OCI-LY7 (cell line): ENCODE data around the gene PEX5L. TPM values are rescaled to one million over a fixed set of nuclear protein-coding genes. Genes with fewer than 3 reads are reported as not detected.

Experiments
- BruUV-seq: library from RNA; stranded (reverse); fragments of 400-500 nt; replicated peaks from 2 replicates; lab custom pipeline; 2021; lab: Mats Ljungman, UMichigan
- CTCF ChIA-PET: fragments of 300-600 bp; sonication (Branson Sonifier 250); formaldehyde crosslinking; loops from one replicate; lab custom pipeline; 2022; ENCODE audit warnings: antibody characterized with exemption; ENCODE audit not compliant: unreplicated experiment; lab: Charles Lee
- POLR2A ChIA-PET: fragments of 300-600 bp; sonication (Branson Sonifier 250); formaldehyde crosslinking; loops from one replicate; lab custom pipeline; 2022; ENCODE audit warnings: antibody characterized with exemption; lab: Charles Lee
- DNase-seq: peaks from one replicate; pipeline ENCODE4 v3.0.0-alpha.2; 2015; ENCODE audit warnings: low spot score
- H2AFZ ChIP-seq: fragments of 200-600 bp; sonication (generic), shearing (Covaris generic); 2 replicates; pipeline ENCODE4 v1.6.1; 2014; ENCODE audit warnings: mild to moderate bottlenecking, antibody characterized with exemption, low read length, moderate library complexity
- H3K27ac ChIP-seq: fragments of 200-600 bp; sonication (generic); 2 replicates; pipeline ENCODE4 v1.5.1; 2014; ENCODE audit warnings: mixed run types, low read depth, mild to moderate bottlenecking, moderate library complexity, low read length, inconsistent platforms; ENCODE audit not compliant: poor library complexity, severe bottlenecking
- H3K36me3 ChIP-seq: fragments of 200-600 bp; sonication (generic); 2 replicates; pipeline ENCODE4 v1.6.1; 2014; ENCODE audit warnings: mild to moderate bottlenecking, antibody characterized with exemption, low read length, moderate library complexity, mixed read lengths; ENCODE audit not compliant: insufficient read depth
- H3K4me1 ChIP-seq: fragments of 200-600 bp; sonication (generic); 2 replicates; pipeline ENCODE4 v1.5.1; 2014; ENCODE audit warnings: mild to moderate bottlenecking, low read length; ENCODE audit not compliant: insufficient read depth, poor library complexity, severe bottlenecking
- H3K4me2 ChIP-seq: fragments of 200-600 bp; sonication (generic); 2 replicates; pipeline ENCODE4 v1.6.1; 2014; ENCODE audit warnings: mild to moderate bottlenecking, low read length
- H3K4me3 ChIP-seq: fragments of 200-600 bp; sonication (generic); 2 replicates; pipeline ENCODE4 v1.5.1; 2014; ENCODE audit warnings: mild to moderate bottlenecking, low read depth, low read length; ENCODE audit not compliant: poor library complexity, severe bottlenecking
- H3K79me2 ChIP-seq: fragments of 200-600 bp; sonication (generic); 2 replicates; pipeline ENCODE4 v1.6.1; 2016; ENCODE audit warnings: low read depth, mild to moderate bottlenecking, low read length, moderate library complexity, mixed read lengths; ENCODE audit not compliant: insufficient read depth
- H3K9me2 ChIP-seq: fragments of 200-600 bp; sonication (generic); 2 replicates; pipeline ENCODE4 v1.6.1; 2016; ENCODE audit warnings: mild to moderate bottlenecking, low read length, mixed read lengths; ENCODE audit not compliant: insufficient read depth
- H3K9me3 ChIP-seq: fragments of 200-600 bp; sonication (generic); 2 replicates; pipeline ENCODE4 v1.6.1; 2014; ENCODE audit warnings: mild to moderate bottlenecking, mixed run types, low read length, mixed read lengths
- H4K20me1 ChIP-seq: fragments of 200-600 bp; sonication (generic); 2 replicates; pipeline ENCODE4 v1.6.1; 2014; ENCODE audit warnings: mild to moderate bottlenecking, antibody characterized with exemption, low read length, moderate library complexity, mixed read lengths; ENCODE audit not compliant: insufficient read depth
- EZH2phosphoT487 ChIP-seq: fragments of 200-600 bp; sonication (generic); IDR thresholded peaks from 2 replicates; pipeline ENCODE4 v1.6.1; 2018; ENCODE audit warnings: low read depth, borderline replicate concordance, mild to moderate bottlenecking, mixed run types, antibody characterized with exemption, low read length, moderate library complexity, mixed read lengths
- intact Hi-C: fragments of 100-400 bp; cut with micrococcal nuclease; formaldehyde crosslinking; loops from one replicate; pipeline ENCODE4 v1.10.0; 2022; ENCODE audit not compliant: unreplicated experiment
- total RNA-seq, 2 experiments: library from RNA; depleted of rRNA in 1 of 2; stranded (reverse); fragments of >200 nt in 1 of 2; shearing (Covaris generic) in 1 of 2; gene quantifications; 2 replicates each; pipeline ENCODE4 v1.2.3, GENCODE V29; 2014 to 2022
- TF ChIP-seq, protein P1 (sequence below): fragments of 200-600 bp; sonication (generic); conservative IDR thresholded peaks from 2 replicates; pipeline ENCODE4 v1.5.1; 2014; ENCODE audit warnings: mild to moderate bottlenecking, antibody characterized with exemption, low read length, moderate library complexity, mixed read lengths

PEX5L gene
- total RNA-seq, 2 experiments from 2014 or later = not detected

DNA sequence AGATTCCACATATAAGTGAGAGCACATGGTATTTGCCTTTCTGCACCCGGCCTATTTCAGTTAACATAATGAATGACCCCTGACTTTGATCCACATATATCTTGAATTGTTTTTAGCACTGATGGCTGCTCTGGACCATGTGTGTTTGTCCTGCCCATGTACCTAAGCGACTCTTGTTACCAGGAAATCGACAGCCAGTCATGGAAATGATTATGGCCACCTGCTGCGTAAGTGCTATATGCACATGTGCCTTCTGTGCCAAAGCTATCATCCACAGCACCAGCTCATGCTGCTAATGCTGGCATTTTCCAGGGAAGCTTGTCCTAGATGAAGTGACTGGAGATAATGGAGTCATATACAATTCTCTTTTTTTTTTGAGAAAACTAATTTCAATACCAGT is 103.7 kb downstream of the PEX5L start:
- Histone ChIP-seq H4K20me1 (no peaks in the 10 kb centered on the region), H3K4me1 (peaks cover 7% of the 10 kb centered on the region), H3K9me3 (peaks cover 7% of the 10 kb centered on the region; the same call in 1 of the 2 replicates), H3K79me2 (no peaks in the 10 kb centered on the region), H3K27ac (no peak overlapping the region), H2AFZ (no peak overlapping the region), H3K4me2 (no peak overlapping the region), H3K36me3 (peaks cover 3% of the 10 kb centered on the region; the same call in 1 of the 2 replicates), H3K4me3 (no peak overlapping the region), H3K9me2 (no peaks in the 10 kb centered on the region)
- ChIA-PET CTCF (no interaction called here), POLR2A (interaction anchor here (0.6 to 1.2 kb wide), 2 partner anchors 8 to 16 kb away, joined by 3 to 4 read pairs; no protein-coding TSS in a partner anchor)
- no TSS peak for BruUV-seq
- TF ChIP-seq EZH2phosphoT487 = no peak
- TF ChIP-seq, protein P1, sequence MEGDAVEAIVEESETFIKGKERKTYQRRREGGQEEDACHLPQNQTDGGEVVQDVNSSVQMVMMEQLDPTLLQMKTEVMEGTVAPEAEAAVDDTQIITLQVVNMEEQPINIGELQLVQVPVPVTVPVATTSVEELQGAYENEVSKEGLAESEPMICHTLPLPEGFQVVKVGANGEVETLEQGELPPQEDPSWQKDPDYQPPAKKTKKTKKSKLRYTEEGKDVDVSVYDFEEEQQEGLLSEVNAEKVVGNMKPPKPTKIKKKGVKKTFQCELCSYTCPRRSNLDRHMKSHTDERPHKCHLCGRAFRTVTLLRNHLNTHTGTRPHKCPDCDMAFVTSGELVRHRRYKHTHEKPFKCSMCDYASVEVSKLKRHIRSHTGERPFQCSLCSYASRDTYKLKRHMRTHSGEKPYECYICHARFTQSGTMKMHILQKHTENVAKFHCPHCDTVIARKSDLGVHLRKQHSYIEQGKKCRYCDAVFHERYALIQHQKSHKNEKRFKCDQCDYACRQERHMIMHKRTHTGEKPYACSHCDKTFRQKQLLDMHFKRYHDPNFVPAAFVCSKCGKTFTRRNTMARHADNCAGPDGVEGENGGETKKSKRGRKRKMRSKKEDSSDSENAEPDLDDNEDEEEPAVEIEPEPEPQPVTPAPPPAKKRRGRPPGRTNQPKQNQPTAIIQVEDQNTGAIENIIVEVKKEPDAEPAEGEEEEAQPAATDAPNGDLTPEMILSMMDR = no peak
- no peak for DNase-seq
- intact Hi-C loops = no loop called here

DNA sequence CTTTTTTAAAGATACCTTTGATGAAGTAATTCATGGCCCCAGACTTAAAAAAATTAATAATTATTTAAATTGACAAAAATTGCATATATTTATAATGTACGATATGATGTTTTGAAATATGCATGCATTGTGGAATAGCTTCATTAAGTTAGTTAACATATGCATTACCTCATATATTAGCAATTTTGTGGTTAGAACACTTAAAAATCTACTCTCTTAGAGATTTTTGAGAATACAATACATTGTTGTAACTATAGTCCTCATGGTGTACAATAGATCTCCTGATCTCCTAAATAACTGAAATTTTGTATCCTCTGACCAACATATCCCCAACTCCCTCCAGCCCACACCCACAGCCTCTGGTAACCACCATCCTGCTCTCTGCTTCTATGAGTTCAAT is 104.1 kb downstream of the PEX5L start:
- DNase-seq = no peak
- POLR2A ChIA-PET = interaction anchor here (0.8 to 1.2 kb wide), 3 partner anchors 8 to 35 kb away, joined by 3 to 4 read pairs (median 4); no protein-coding TSS in a partner anchor
- Histone ChIP-seq H4K20me1 (no peaks in the 10 kb centered on the region), H3K4me2 (no peak overlapping the region), H3K9me2 (no peaks in the 10 kb centered on the region), H3K9me3 (peaks cover 7% of the 10 kb centered on the region; the same call in 1 of the 2 replicates), H3K36me3 (peaks cover 3% of the 10 kb centered on the region; the same call in 1 of the 2 replicates), H3K79me2 (no peaks in the 10 kb centered on the region), H3K4me1 (peaks cover 7% of the 10 kb centered on the region), H3K27ac (no peak overlapping the region), H3K4me3 (no peak overlapping the region), H2AFZ (no peak overlapping the region)
- intact Hi-C loops = no loop called here
- CTCF ChIA-PET = no interaction called here
- no TSS peak for BruUV-seq
- TF ChIP-seq, protein P1 = no peak
- no peak for TF ChIP-seq EZH2phosphoT487

DNA sequence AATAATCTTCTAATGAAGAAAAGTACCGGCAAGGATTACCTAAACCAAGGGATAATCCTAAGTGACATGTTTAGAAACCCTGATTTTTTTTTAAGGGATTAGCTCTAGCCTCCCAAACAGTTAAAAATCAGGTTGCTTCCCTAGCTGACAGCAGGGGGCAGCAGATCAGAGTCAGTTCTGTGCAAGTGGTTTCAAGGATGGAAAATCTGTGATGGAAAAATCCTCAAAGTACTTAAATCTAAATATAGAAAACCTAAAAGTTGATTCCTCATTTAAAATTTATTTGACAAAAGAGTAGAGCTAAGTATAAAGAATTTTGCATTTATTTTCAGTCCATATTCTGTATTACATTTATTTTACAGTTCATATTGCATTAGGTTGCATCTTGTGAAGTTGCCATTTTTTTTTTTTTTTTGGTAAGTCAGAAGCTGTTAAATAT is 107.6 kb downstream of the PEX5L start:
- TF ChIP-seq, protein P1 = peak; percentile 99
- no peak for TF ChIP-seq EZH2phosphoT487
- Histone ChIP-seq H3K9me3 (no peaks in the 10 kb centered on the region), H3K4me1 (no peaks in the 10 kb centered on the region), H3K4me2 (no peak overlapping the region), H3K27ac (no peak overlapping the region), H3K36me3 (no peaks in the 10 kb centered on the region), H3K9me2 (no peaks in the 10 kb centered on the region), H2AFZ (no peak overlapping the region), H3K4me3 (no peak overlapping the region), H4K20me1 (no peaks in the 10 kb centered on the region), H3K79me2 (no peaks in the 10 kb centered on the region)
- intact Hi-C loops = loop anchor here (1.0 to 10.0 kb wide), 4 partner anchors 89 to 666 kb away; no protein-coding TSS in a partner anchor
- CTCF ChIA-PET = interaction anchor here (0.6 to 0.9 kb wide), 3 partner anchors 9 to 183 kb away, joined by 3 read pairs; no protein-coding TSS in a partner anchor
- peak; percentile 68 for DNase-seq
- POLR2A ChIA-PET = interaction anchor here (0.6 to 2.0 kb wide), 10 partner anchors 12 to 677 kb away, joined by 3 to 5 read pairs (median 4); no protein-coding TSS in a partner anchor
- no TSS peak for BruUV-seq
